ENCODE results near the gene FXYD6.

DNA sequence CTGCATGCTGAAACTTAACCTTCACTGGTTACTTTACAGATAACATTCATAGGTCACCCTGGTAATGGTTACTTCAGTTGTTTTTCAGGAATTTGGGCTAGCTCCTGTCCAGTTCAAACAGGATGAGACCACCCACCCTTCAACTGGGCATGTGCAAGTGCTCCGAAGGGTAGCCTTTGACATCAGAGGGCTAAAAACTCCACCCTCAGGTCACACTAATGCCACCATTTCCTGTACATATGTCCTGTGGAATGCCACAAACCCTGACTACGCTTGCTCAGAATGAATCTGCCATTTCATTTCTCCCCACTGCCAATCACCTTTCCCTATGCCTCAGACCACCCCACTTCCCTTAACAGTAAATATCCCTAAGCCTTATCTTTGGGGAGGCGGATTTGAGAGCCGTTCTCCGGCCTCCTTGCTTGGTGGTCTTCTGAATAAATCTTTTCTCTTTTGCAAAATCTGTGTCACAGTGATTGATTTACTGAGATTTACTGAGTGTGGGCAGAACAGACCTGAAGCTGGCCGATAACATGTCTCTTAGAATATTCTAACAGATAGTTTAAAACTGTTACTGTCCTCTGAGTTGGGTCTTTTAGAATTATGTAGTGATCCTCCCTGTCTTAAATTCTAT is 26.6 kb downstream of the FXYD6 start:
- no peak for TF ChIP-seq POLR2A (IDR thresholded peaks at IDR 0.05)
- no peak for TF ChIP-seq CTCF (IDR thresholded peaks at IDR 0.05)

Measured in Peyer's patch (tissue), 4 donors.